Measurements from ENCODE around the gene GRAP.

- TF ChIP-seq CTCF (conservative IDR thresholded peaks at IDR 0.05; ENCODE audit: low read depth, low read length) (no peak), EZH2 (IDR thresholded peaks at IDR 0.05; ENCODE audit: low read length, unreplicated experiment) (no peak), EZH2phosphoT487 (IDR thresholded peaks at IDR 0.05; ENCODE audit: borderline replicate concordance, low read length) (no peak)
These were observed 40.1 kb downstream of the GRAP start for GRCh38 chr17:19006698-19007097.
